NCI-H2227 treated with DMSO at 0.1 percent for 48 hours (cell line): ENCODE data around the gene KRT40.

ENCODE experiments used
- DNase-seq: peaks from one replicate; lab custom pipeline; 2025; lab: John Stamatoyannopoulos, UW

KRT40 gene

DNA sequence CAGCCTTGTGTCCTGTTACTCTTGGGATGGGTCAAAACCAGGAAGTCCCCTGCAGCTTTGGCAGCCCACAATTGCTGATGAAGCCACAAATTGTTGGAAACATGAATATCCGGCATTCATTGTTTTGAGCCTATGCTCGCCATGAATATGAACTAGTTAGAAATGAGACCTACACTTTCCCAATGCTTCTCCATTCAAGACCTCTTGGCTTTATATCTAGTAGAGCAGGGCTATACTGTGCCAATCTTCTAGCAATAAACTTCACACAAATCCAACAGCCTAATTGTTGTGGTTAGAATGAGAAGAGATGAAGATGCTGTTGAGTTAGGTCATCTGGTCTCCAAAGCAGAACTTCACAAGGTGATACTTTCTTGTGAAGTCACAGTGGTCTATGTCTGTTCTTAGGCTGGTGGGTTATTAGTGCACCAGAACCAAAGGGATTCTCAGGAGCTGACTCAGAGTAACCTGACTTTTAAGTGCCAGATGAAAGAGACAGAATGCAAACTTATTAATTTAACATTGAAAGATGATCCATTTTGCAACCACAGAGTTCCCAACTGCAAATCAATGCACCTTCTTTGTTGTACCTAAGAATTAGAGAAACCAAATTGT, 33.0 kb downstream of the KRT40 start:
- no peak for DNase-seq

- peak; percentile 12 for DNase-seq
Measured at GRCh38 chr17:40950176-40950575, 34.0 kb downstream of the KRT40 start.

- peak; percentile 26 for DNase-seq
Measured at GRCh38 chr17:40949418-40949817, 34.7 kb downstream of the KRT40 start.

DNA sequence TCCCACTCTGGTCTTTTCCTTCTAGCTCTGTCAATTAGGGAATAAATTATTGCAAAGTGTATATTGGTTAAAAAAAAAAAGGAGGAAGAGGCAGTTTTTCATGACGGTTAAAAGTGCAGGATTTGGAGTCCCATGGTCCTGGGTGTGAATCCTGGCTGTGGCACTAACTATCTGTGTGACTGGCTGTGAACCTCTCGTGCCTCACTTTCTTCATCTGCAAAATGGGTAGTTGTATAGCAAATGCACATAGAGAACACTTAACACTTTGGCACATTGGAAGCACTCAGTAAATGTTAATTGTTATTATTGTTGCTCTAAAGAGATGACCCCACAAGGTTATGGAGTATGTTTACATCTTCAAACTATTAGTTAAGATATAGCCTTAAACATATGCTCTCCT, 36.2 kb downstream of the KRT40 start:
- DNase-seq, result no peak

GRCh38 chr17:40945414-40945813, 38.7 kb downstream of the KRT40 start:
- DNase-seq, result no peak

GRCh38 chr17:40944531-40944930, 39.6 kb downstream of the KRT40 start:
- DNase-seq, result no peak

DNA sequence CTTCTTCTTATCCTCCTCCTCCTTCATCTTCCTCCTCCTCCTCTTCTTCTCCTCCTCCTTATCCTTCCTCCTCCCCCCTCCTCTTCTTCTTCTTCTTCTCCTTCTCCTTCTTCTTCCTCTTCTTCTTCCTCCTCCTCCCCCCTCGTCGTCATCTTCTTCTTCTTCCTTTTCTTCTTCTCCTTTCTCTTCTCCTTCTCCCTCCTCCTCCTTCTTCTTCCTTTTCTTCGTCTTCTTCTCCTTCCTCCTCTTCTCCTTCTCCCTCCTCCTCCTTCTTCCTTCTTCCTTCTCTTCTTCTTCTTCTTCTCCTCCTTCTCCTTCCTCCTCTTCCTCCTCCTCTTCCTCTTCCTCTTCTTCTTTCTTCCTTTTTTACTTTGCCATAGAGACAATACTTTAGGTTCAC, 41.6 kb downstream of the KRT40 start:
- no peak for DNase-seq

GRCh38 chr17:40940266-40940665, 43.9 kb downstream of the KRT40 start:
- DNase-seq, result no peak

GRCh38 chr17:40938981-40939380, 45.1 kb downstream of the KRT40 start:
- no peak for DNase-seq

GRCh38 chr17:40937384-40937819, 46.7 kb downstream of the KRT40 start, which contains the start of gene KRT23:
Gene KRT23 (minus strand): TSS chr17:40937646. CDS start chr17:40936603, 1,043 bp downstream.
- no peak for DNase-seq

DNA sequence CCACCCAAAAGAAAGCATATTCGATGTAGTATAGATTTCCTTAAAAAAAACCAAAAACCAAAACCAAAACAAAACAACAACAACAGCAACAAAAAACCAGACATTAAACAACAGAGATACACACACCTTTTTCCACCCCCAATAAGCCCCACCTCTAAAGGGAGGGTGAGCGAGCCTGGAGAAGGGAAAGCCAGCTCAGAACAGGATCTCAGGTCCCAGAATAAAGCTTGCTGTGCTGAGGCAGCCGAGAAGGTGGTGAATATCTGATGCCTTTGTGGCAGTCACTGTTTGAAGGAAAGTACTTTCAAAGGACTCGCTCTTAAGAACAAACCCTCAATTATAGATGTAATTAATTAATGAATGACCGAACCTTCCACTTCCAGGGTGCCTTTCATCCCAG, 47.1 kb downstream of the KRT40 start:
- no peak for DNase-seq

DNA sequence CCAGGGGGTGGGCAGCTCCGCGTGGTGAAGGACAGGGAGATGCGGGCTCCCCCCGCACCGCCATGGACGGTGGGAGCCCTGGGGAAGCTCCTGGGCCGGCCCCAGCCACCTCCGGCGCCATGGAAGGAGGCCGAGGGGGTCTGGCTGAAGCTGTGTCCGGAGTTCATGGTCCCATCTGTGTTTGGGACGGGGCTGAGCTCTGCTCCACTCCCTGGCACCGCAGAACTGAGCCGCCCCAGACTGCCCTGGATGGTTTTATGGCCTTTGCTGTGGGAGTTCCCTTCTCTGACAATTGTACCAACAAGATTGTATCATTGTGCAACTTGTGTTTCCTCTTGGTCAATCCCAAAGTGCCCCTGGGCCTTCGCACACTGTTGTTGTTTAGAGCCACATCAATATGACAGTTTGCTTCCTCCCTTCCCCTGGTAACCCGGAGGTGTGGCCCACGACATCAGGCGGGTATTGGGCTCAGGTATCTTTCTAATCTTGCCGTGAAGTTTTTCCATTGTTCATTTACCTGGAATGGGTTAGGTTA, 47.6 kb downstream of the KRT40 start:
- no peak for DNase-seq

GRCh38 chr17:40935624-40936023, 48.5 kb downstream of the KRT40 start:
- DNase-seq, result no peak

- DNase-seq, result no peak
Measured at GRCh38 chr17:40932608-40933007, 51.5 kb downstream of the KRT40 start.

DNA sequence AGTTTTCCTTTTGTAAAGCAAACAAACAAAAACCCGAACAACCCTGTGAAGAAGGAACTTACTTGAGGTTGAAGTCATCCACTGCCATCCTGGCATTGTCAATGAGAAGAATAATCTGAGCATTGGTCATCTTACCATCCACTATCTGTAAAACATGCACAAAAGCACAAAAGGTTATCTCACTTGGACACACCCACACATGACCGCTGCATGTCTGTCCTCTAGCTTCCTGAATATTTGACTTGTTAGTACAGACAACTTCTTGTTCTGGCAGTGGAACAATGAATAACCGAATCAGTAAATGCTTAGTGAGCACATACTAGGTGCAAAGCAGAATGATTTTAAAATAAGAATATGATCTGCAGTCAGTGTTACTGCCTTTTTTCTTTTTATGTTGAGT, 52.8 kb downstream of the KRT40 start:
- no peak for DNase-seq
